ENCODE measurements around the gene TRAF1.
A peak's percentile ranks its signal among the peaks of the same experiment; 100 is the strongest.

Gene TRAF1

GRCh38 chr9:120915854-120916470, 10.6 kb downstream of the TRAF1 start:
- peaks cover 0 to 17% (median 3%) of the 10 kb centered on the region in 4 experiments for H3K4me1 ChIP-seq (ENCODE audit: control extremely low read depth in 1 of 4, control insufficient read depth in 4 of 4, insufficient read depth in 4 of 4, low read length in 3 of 4)
- no peak overlapping the region for H3K4me3 ChIP-seq (ENCODE audit: control insufficient read depth in 1 of 7, extremely low read depth in 1 of 7, insufficient read depth in 4 of 7, low read depth in 2 of 7, low read length in 6 of 7)
- WGBS (ENCODE audit: insufficient coverage), result no CpG with 5 or more reads among the region's 5 CpGs

GRCh38 chr9:120914953-120915352, 11.6 kb downstream of the TRAF1 start:
- POLR2A ChIA-PET, result no interaction called here
- no peaks in the 10 kb centered on the region for H3K36me3 ChIP-seq (ENCODE audit: control insufficient read depth in 4 of 4, insufficient read depth in 4 of 4, low read length in 3 of 4)
- 95% methylated on average over 3 of the region's 6 CpGs for WGBS (ENCODE audit: insufficient coverage)

More at GRCh38 chr9:120915854-120916470, 10.6 kb downstream of the TRAF1 start:
- Histone ChIP-seq H3K27me3 (replicated peaks in 2 of 5; ENCODE audit: control insufficient read depth in 4 of 5, insufficient read depth in 5 of 5, low read length in 4 of 5) (no peaks in the 10 kb centered on the region), H3K27ac (ENCODE audit: insufficient read depth in 1 of 2, low read depth in 1 of 2, low read length in 2 of 2, poor library complexity in 1 of 2, severe bottlenecking in 2 of 2) (no peak overlapping the region), H3K9me3 (ENCODE audit: control extremely low read depth in 1 of 5, control insufficient read depth in 4 of 5, insufficient read depth in 2 of 5, low read depth in 1 of 5, low read length in 4 of 5) (no peaks in the 10 kb centered on the region), H3K36me3 (ENCODE audit: control insufficient read depth in 4 of 4, insufficient read depth in 4 of 4, low read length in 3 of 4) (no peaks in the 10 kb centered on the region)
- DNase-seq, result peak in 2 of 3 donors; percentile 61 to 68
- ChIA-PET CTCF (interaction anchor here (1.2 to 2.0 kb wide), 5 partner anchors 9 to 18 kb away, joined by 3 to 9 read pairs (median 4); no protein-coding TSS in a partner anchor), POLR2A (interaction anchor here (0.7 kb wide), 1 partner anchor 13 kb away, joined by 3 read pairs; no protein-coding TSS in a partner anchor)

GRCh38 chr9:120914396-120914795, 12.2 kb downstream of the TRAF1 start:
- DNase-seq, result no peak
- WGBS (ENCODE audit: insufficient coverage), result 93% methylated on average over 3 of the region's 3 CpGs
- H3K4me1 ChIP-seq (ENCODE audit: control extremely low read depth in 1 of 4, control insufficient read depth in 4 of 4, insufficient read depth in 4 of 4, low read length in 3 of 4), result peaks cover 0 to 17% (median 12%) of the 10 kb centered on the region in 4 experiments
- ChIA-PET CTCF (interaction anchor here (1.3 kb wide), 1 partner anchor 10 kb away, joined by 4 read pairs; no protein-coding TSS in a partner anchor), POLR2A (no interaction called here)
- H3K27me3 ChIP-seq (replicated peaks in 2 of 5; ENCODE audit: control insufficient read depth in 4 of 5, insufficient read depth in 5 of 5, low read length in 4 of 5), result no peaks in the 10 kb centered on the region
- no peaks in the 10 kb centered on the region for H3K36me3 ChIP-seq (ENCODE audit: control insufficient read depth in 4 of 4, insufficient read depth in 4 of 4, low read length in 3 of 4)
- no peak overlapping the region for H3K4me3 ChIP-seq (ENCODE audit: control insufficient read depth in 1 of 7, extremely low read depth in 1 of 7, insufficient read depth in 4 of 7, low read depth in 2 of 7, low read length in 6 of 7)
- H3K9me3 ChIP-seq (ENCODE audit: control extremely low read depth in 1 of 5, control insufficient read depth in 4 of 5, insufficient read depth in 2 of 5, low read depth in 1 of 5, low read length in 4 of 5), result no peaks in the 10 kb centered on the region
- no peak overlapping the region for H3K27ac ChIP-seq (ENCODE audit: insufficient read depth in 1 of 2, low read depth in 1 of 2, low read length in 2 of 2, poor library complexity in 1 of 2, severe bottlenecking in 2 of 2)

More at GRCh38 chr9:120914953-120915352, 11.6 kb downstream of the TRAF1 start:
- Histone ChIP-seq H3K27ac (ENCODE audit: insufficient read depth in 1 of 2, low read depth in 1 of 2, low read length in 2 of 2, poor library complexity in 1 of 2, severe bottlenecking in 2 of 2) (no peak overlapping the region), H3K4me3 (ENCODE audit: control insufficient read depth in 1 of 7, extremely low read depth in 1 of 7, insufficient read depth in 4 of 7, low read depth in 2 of 7, low read length in 6 of 7) (no peak overlapping the region), H3K9me3 (ENCODE audit: control extremely low read depth in 1 of 5, control insufficient read depth in 4 of 5, insufficient read depth in 2 of 5, low read depth in 1 of 5, low read length in 4 of 5) (no peaks in the 10 kb centered on the region), H3K27me3 (replicated peaks in 2 of 5; ENCODE audit: control insufficient read depth in 4 of 5, insufficient read depth in 5 of 5, low read length in 4 of 5) (no peaks in the 10 kb centered on the region), H3K4me1 (ENCODE audit: control extremely low read depth in 1 of 4, control insufficient read depth in 4 of 4, insufficient read depth in 4 of 4, low read length in 3 of 4) (peaks cover 0 to 13% (median 6%) of the 10 kb centered on the region in 4 experiments)
- no peak for DNase-seq
- CTCF ChIA-PET, result no interaction called here

- ChIA-PET POLR2A (interaction anchor here (0.6 kb wide), 1 partner anchor 50 kb away, joined by 3 read pairs; no protein-coding TSS in a partner anchor), CTCF (interaction anchor here (1.0 to 1.3 kb wide), 2 partner anchors 11 to 19 kb away, joined by 3 to 4 read pairs; no protein-coding TSS in a partner anchor)
- Histone ChIP-seq H3K27ac (ENCODE audit: insufficient read depth in 1 of 2, low read depth in 1 of 2, low read length in 2 of 2, poor library complexity in 1 of 2, severe bottlenecking in 2 of 2) (no peak overlapping the region), H3K4me1 (ENCODE audit: control extremely low read depth in 1 of 4, control insufficient read depth in 4 of 4, insufficient read depth in 4 of 4, low read length in 3 of 4) (peaks cover 0 to 17% (median 14%) of the 10 kb centered on the region in 4 experiments), H3K36me3 (ENCODE audit: control insufficient read depth in 4 of 4, insufficient read depth in 4 of 4, low read length in 3 of 4) (no peaks in the 10 kb centered on the region), H3K4me3 (ENCODE audit: control insufficient read depth in 1 of 7, extremely low read depth in 1 of 7, insufficient read depth in 4 of 7, low read depth in 2 of 7, low read length in 6 of 7) (no peak overlapping the region), H3K9me3 (ENCODE audit: control extremely low read depth in 1 of 5, control insufficient read depth in 4 of 5, insufficient read depth in 2 of 5, low read depth in 1 of 5, low read length in 4 of 5) (no peaks in the 10 kb centered on the region), H3K27me3 (replicated peaks in 2 of 5; ENCODE audit: control insufficient read depth in 4 of 5, insufficient read depth in 5 of 5, low read length in 4 of 5) (no peaks in the 10 kb centered on the region)
- 94% methylated on average over 3 of the region's 4 CpGs for WGBS (ENCODE audit: insufficient coverage)
- DNase-seq, result peak in 2 of 3 donors; percentile 47 to 52
Observed at GRCh38 chr9:120913647-120914264, 12.8 kb downstream of the TRAF1 start.

- WGBS (ENCODE audit: insufficient coverage), result 100% methylated on average over 6 of the region's 13 CpGs
- Histone ChIP-seq H3K4me3 (ENCODE audit: control insufficient read depth in 1 of 7, extremely low read depth in 1 of 7, insufficient read depth in 4 of 7, low read depth in 2 of 7, low read length in 6 of 7) (no peak overlapping the region), H3K27ac (ENCODE audit: insufficient read depth in 1 of 2, low read depth in 1 of 2, low read length in 2 of 2, poor library complexity in 1 of 2, severe bottlenecking in 2 of 2) (no peak overlapping the region), H3K36me3 (ENCODE audit: control insufficient read depth in 4 of 4, insufficient read depth in 4 of 4, low read length in 3 of 4) (no peaks in the 10 kb centered on the region), H3K4me1 (ENCODE audit: control extremely low read depth in 1 of 4, control insufficient read depth in 4 of 4, insufficient read depth in 4 of 4, low read length in 3 of 4) (peaks cover 0 to 17% (median 13%) of the 10 kb centered on the region in 4 experiments), H3K27me3 (replicated peaks in 2 of 5; ENCODE audit: control insufficient read depth in 4 of 5, insufficient read depth in 5 of 5, low read length in 4 of 5) (no peaks in the 10 kb centered on the region), H3K9me3 (ENCODE audit: control extremely low read depth in 1 of 5, control insufficient read depth in 4 of 5, insufficient read depth in 2 of 5, low read depth in 1 of 5, low read length in 4 of 5) (no peaks in the 10 kb centered on the region)
- DNase-seq, result no peak
- POLR2A ChIA-PET, result interaction anchor here (0.6 to 1.4 kb wide), 2 partner anchors 16 to 49 kb away, joined by 3 to 5 read pairs; no protein-coding TSS in a partner anchor
- CTCF ChIA-PET, result interaction anchor here (1.0 to 1.3 kb wide), 2 partner anchors 12 to 20 kb away, joined by 3 to 4 read pairs; no protein-coding TSS in a partner anchor
Observed at GRCh38 chr9:120912958-120913646, 13.5 kb downstream of the TRAF1 start.

GRCh38 chr9:120911295-120911837, 15.2 kb downstream of the TRAF1 start:
- POLR2A ChIA-PET, result no interaction called here
- CTCF ChIA-PET, result interaction anchor here (1.2 to 5.7 kb wide), 3 partner anchors 14 to 19 kb away, joined by 3 to 29 read pairs (median 4); partner anchors contain the start of gene TRAF1
- no peaks in the 10 kb centered on the region for H3K9me3 ChIP-seq (ENCODE audit: control extremely low read depth in 1 of 5, control insufficient read depth in 4 of 5, insufficient read depth in 2 of 5, low read depth in 1 of 5, low read length in 4 of 5)
- H3K4me3 ChIP-seq (ENCODE audit: control insufficient read depth in 1 of 7, extremely low read depth in 1 of 7, insufficient read depth in 4 of 7, low read depth in 2 of 7, low read length in 6 of 7), result no peak overlapping the region
- no peaks in the 10 kb centered on the region for H3K36me3 ChIP-seq (ENCODE audit: control insufficient read depth in 4 of 4, insufficient read depth in 4 of 4, low read length in 3 of 4)
- DNase-seq, result no peak
- 95% methylated on average over 8 of the region's 9 CpGs for WGBS (ENCODE audit: insufficient coverage)
- no peak overlapping the region for H3K27ac ChIP-seq (ENCODE audit: insufficient read depth in 1 of 2, low read depth in 1 of 2, low read length in 2 of 2, poor library complexity in 1 of 2, severe bottlenecking in 2 of 2)
- H3K27me3 ChIP-seq (replicated peaks in 2 of 5; ENCODE audit: control insufficient read depth in 4 of 5, insufficient read depth in 5 of 5, low read length in 4 of 5), result no peaks in the 10 kb centered on the region
- peaks cover 0 to 20% (median 13%) of the 10 kb centered on the region in 4 experiments for H3K4me1 ChIP-seq (ENCODE audit: control extremely low read depth in 1 of 4, control insufficient read depth in 4 of 4, insufficient read depth in 4 of 4, low read length in 3 of 4)
